SK-N-SH treated with all-trans-retinoic acid at 6 μM for 48 hours (cell line): ENCODE measurements around the gene PTPRD.
"Not testable (repeated sequence)": the region's sequence is repeated elsewhere in the genome, so short reads cannot be mapped to it uniquely, and the experiment has no call there.

ENCODE experiments used
- ATAC-seq: fragments of 200-7000 bp; cut with Tn5 transposase; 3 replicates; pipeline ENCODE4 v1.9.1; 2020; ENCODE audit warnings: mild to moderate bottlenecking, moderate library complexity
- ARNTL ChIP-seq: fragments of 450-650 bp; formaldehyde crosslinking; IDR thresholded peaks from 2 replicates; pipeline ENCODE4 v1.5.0; 2020; ENCODE audit warnings: low read depth, mild to moderate bottlenecking, moderate library complexity, borderline replicate concordance
- BACH2 ChIP-seq: fragments of 250-450 bp; sonication (Bioruptor Pico); IDR thresholded peaks from 2 replicates; pipeline ENCODE4 v1.9.0; 2021; ENCODE audit warnings: mild to moderate bottlenecking, borderline replicate concordance
- CREB5 ChIP-seq: fragments of 250-450 bp; sonication (Bioruptor Pico); IDR thresholded peaks from 2 replicates; pipeline ENCODE4 v1.5.1; 2020; ENCODE audit warnings: low read depth, mild to moderate bottlenecking, moderate library complexity
- CSDC2 ChIP-seq: fragments of 250-450 bp; sonication (Bioruptor Pico); IDR thresholded peaks from 2 replicates; pipeline ENCODE4 v1.5.0; 2020; ENCODE audit warnings: mild to moderate bottlenecking, moderate library complexity
- CSRNP3 ChIP-seq: fragments of 250-450 bp; sonication (Bioruptor Pico); IDR thresholded peaks from 2 replicates; pipeline ENCODE4 v1.5.1; 2021; ENCODE audit warnings: mild to moderate bottlenecking, moderate library complexity
- ESRRG ChIP-seq: fragments of 250-450 bp; sonication (Bioruptor Pico); IDR thresholded peaks from 2 replicates; pipeline ENCODE4 v1.6.1; 2021; ENCODE audit warnings: mild to moderate bottlenecking
- GLIS3 ChIP-seq: fragments of 250-450 bp; sonication (Bioruptor Pico); IDR thresholded peaks from 2 replicates; pipeline ENCODE4 v1.5.0; 2020; ENCODE audit warnings: mild to moderate bottlenecking, moderate library complexity
- ISL1 ChIP-seq: fragments of 250-450 bp; sonication (Bioruptor Pico); IDR thresholded peaks from 2 replicates; pipeline ENCODE4 v2.1.2; 2022; ENCODE audit warnings: mild to moderate bottlenecking, moderate library complexity
- OSR1 ChIP-seq: fragments of 250-450 bp; sonication (Bioruptor Pico); IDR thresholded peaks from 2 replicates; pipeline ENCODE4 v1.8.0; 2022; ENCODE audit warnings: moderate library complexity, mild to moderate bottlenecking, inconsistent platforms
- POU6F1 ChIP-seq: fragments of 250-450 bp; sonication (Bioruptor Pico); IDR thresholded peaks from 2 replicates; pipeline ENCODE4 v1.8.0; 2021; ENCODE audit warnings: low read depth, mild to moderate bottlenecking, moderate library complexity, borderline replicate concordance
- PPARA ChIP-seq: fragments of 250-450 bp; sonication (Bioruptor Pico); IDR thresholded peaks from 2 replicates; pipeline ENCODE4 v1.5.0; 2020; ENCODE audit warnings: mild to moderate bottlenecking, borderline replicate concordance
- RARB ChIP-seq: fragments of 250-450 bp; sonication (Bioruptor Pico); IDR thresholded peaks from 2 replicates; pipeline ENCODE4 v1.8.0; 2021; ENCODE audit warnings: mild to moderate bottlenecking, moderate library complexity
- SNAI2 ChIP-seq: fragments of 250-450 bp; sonication (Bioruptor Pico); IDR thresholded peaks from 2 replicates; pipeline ENCODE4 v1.5.0; 2020; ENCODE audit warnings: mild to moderate bottlenecking, moderate library complexity
- TCF4 ChIP-seq: fragments of 250-450 bp; sonication (Bioruptor Pico); IDR thresholded peaks from 2 replicates; pipeline ENCODE4 v1.8.0; 2021; ENCODE audit warnings: mild to moderate bottlenecking, moderate library complexity, borderline replicate concordance
- TOX ChIP-seq: fragments of 250-450 bp; sonication (Bioruptor Pico); IDR thresholded peaks from 2 replicates; pipeline ENCODE4 v1.8.0; 2021; ENCODE audit warnings: mild to moderate bottlenecking, moderate library complexity, borderline replicate concordance
- ZC3H10 ChIP-seq: fragments of 250-450 bp; sonication (Bioruptor Pico); IDR thresholded peaks from 2 replicates; pipeline ENCODE4 v1.5.1; 2021; ENCODE audit warnings: mild to moderate bottlenecking, moderate library complexity
- ZFP3 ChIP-seq: fragments of 250-450 bp; sonication (Bioruptor Pico); IDR thresholded peaks from 2 replicates; pipeline ENCODE4 v1.5.0; 2020; ENCODE audit warnings: mild to moderate bottlenecking, moderate library complexity
- ZFP30 ChIP-seq: fragments of 450-650 bp; formaldehyde crosslinking; IDR thresholded peaks from 2 replicates; pipeline ENCODE4 v1.5.0; 2022; ENCODE audit warnings: mild to moderate bottlenecking, moderate library complexity
- ZNF70 ChIP-seq: fragments of 450-650 bp; formaldehyde crosslinking; IDR thresholded peaks from 2 replicates; pipeline ENCODE4 v1.5.0; 2020; ENCODE audit warnings: mild to moderate bottlenecking, moderate library complexity
- ZNF8 ChIP-seq: fragments of 450-650 bp; formaldehyde crosslinking; IDR thresholded peaks from 2 replicates; pipeline ENCODE4 v1.5.0; 2020; ENCODE audit warnings: mild to moderate bottlenecking, moderate library complexity
- TF ChIP-seq, protein P1 (sequence below): fragments of 250-450 bp; sonication (Bioruptor Pico); IDR thresholded peaks from 2 replicates; pipeline ENCODE4 v1.8.0; 2020; ENCODE audit warnings: mild to moderate bottlenecking, moderate library complexity, borderline replicate concordance
- TF ChIP-seq, protein P2 (sequence below): fragments of 250-450 bp; sonication (Bioruptor Pico); IDR thresholded peaks from 2 replicates; pipeline ENCODE4 v1.5.0; 2020; ENCODE audit warnings: mild to moderate bottlenecking, moderate library complexity

Gene PTPRD

DNA sequence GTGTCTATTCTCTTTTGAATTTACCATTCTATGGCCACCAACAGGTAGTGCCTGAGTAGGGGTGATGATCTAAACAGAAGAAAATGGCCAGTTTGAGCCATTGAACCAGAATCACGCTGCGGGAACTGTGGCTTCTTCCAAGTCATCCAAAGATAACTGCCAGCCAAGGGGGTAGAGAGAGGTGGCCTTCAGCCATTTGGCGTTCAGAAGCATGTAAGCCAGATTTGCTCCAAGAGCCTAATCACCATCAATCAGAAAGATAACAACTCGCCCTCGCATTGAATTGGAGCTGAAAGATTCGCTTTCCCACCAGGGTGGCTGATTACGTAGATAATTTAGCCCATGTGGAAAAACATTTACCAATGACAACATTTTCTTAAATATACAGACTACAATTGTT is 1510.5 kb downstream of the PTPRD start:
- no peak for TF ChIP-seq ESRRG (CRISPR knock-in tag)
- TF ChIP-seq ZFP3 (CRISPR knock-in tag) = no peak
- no peak for ATAC-seq

GRCh38 chr9:9100070-9100469 is 1512.7 kb downstream of the PTPRD start:
- ATAC-seq = no peak
- TF ChIP-seq, protein P1, sequence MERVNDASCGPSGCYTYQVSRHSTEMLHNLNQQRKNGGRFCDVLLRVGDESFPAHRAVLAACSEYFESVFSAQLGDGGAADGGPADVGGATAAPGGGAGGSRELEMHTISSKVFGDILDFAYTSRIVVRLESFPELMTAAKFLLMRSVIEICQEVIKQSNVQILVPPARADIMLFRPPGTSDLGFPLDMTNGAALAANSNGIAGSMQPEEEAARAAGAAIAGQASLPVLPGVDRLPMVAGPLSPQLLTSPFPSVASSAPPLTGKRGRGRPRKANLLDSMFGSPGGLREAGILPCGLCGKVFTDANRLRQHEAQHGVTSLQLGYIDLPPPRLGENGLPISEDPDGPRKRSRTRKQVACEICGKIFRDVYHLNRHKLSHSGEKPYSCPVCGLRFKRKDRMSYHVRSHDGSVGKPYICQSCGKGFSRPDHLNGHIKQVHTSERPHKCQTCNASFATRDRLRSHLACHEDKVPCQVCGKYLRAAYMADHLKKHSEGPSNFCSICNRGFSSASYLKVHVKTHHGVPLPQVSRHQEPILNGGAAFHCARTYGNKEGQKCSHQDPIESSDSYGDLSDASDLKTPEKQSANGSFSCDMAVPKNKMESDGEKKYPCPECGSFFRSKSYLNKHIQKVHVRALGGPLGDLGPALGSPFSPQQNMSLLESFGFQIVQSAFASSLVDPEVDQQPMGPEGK (CRISPR knock-in tag) = no peak
- no peak for TF ChIP-seq ESRRG (CRISPR knock-in tag)
- no peak for TF ChIP-seq BACH2 (CRISPR knock-in tag)
- TF ChIP-seq POU6F1 = no peak
- no peak for TF ChIP-seq GLIS3
- no peak for TF ChIP-seq CSDC2 (CRISPR knock-in tag)
- no peak for TF ChIP-seq ZFP3 (CRISPR knock-in tag)
- TF ChIP-seq, protein P2, sequence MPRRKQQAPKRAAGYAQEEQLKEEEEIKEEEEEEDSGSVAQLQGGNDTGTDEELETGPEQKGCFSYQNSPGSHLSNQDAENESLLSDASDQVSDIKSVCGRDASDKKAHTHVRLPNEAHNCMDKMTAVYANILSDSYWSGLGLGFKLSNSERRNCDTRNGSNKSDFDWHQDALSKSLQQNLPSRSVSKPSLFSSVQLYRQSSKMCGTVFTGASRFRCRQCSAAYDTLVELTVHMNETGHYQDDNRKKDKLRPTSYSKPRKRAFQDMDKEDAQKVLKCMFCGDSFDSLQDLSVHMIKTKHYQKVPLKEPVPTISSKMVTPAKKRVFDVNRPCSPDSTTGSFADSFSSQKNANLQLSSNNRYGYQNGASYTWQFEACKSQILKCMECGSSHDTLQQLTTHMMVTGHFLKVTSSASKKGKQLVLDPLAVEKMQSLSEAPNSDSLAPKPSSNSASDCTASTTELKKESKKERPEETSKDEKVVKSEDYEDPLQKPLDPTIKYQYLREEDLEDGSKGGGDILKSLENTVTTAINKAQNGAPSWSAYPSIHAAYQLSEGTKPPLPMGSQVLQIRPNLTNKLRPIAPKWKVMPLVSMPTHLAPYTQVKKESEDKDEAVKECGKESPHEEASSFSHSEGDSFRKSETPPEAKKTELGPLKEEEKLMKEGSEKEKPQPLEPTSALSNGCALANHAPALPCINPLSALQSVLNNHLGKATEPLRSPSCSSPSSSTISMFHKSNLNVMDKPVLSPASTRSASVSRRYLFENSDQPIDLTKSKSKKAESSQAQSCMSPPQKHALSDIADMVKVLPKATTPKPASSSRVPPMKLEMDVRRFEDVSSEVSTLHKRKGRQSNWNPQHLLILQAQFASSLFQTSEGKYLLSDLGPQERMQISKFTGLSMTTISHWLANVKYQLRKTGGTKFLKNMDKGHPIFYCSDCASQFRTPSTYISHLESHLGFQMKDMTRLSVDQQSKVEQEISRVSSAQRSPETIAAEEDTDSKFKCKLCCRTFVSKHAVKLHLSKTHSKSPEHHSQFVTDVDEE (CRISPR knock-in tag) = no peak
- TF ChIP-seq TCF4 = no peak
- no peak for TF ChIP-seq ARNTL (CRISPR knock-in tag)
- no peak for TF ChIP-seq SNAI2 (CRISPR knock-in tag)
- no peak for TF ChIP-seq RARB
- no peak for TF ChIP-seq ZNF8 (CRISPR knock-in tag)
- no peak for TF ChIP-seq ZNF70 (CRISPR knock-in tag)
- TF ChIP-seq PPARA (CRISPR knock-in tag) = no peak

DNA sequence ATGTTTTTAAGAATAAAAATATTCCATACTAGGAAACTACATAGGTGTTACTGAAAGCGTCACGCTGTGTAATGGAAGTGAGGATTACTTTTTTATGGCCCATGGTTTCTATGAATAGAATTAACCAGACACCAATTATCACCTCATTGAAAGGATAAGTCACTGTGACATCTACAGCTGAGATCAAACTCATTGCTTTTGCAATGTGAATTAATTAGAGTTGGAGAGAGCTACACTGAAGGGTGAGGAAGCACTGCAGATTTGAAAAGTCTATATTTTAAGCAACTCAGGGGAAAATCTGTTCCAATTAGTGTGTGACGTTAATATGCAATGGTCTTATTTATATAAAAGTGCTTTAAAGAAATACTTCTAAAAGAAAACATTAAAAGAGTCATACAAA is 1513.2 kb downstream of the PTPRD start:
- TF ChIP-seq ZNF70 (CRISPR knock-in tag) = no peak
- TF ChIP-seq GLIS3 = no peak
- TF ChIP-seq ZC3H10 = no peak
- TF ChIP-seq ZFP30 (CRISPR knock-in tag) = no peak
- no peak for TF ChIP-seq BACH2 (CRISPR knock-in tag)
- ATAC-seq = no peak

GRCh38 chr9:9097254-9097653 is 1515.5 kb downstream of the PTPRD start:
- not testable (repeated sequence) for ATAC-seq

DNA sequence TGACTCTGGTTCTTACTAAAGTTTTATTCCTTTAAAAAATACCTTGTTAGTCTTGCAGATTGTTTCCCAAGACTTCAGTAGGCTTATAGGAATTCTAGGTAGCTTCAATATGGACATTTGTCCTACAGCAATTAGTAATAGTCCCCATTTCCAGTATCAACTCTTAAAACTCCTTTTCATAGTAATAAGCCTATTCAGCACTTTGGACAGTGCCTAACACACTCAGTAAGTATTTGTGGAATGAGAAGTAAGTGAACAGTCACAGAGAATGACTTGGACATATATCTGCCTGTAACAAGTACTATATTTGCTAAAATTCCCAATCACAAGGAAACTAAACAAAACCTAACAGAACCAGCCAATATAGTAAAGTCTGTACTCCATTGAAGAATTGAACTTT is 1521.4 kb downstream of the PTPRD start:
- TF ChIP-seq CSRNP3 (CRISPR knock-in tag) = no peak
- TF ChIP-seq GLIS3 = no peak
- no peak for TF ChIP-seq TOX
- TF ChIP-seq ZNF70 (CRISPR knock-in tag) = no peak
- no peak for TF ChIP-seq RARB
- TF ChIP-seq ISL1 (CRISPR knock-in tag) = no peak
- no peak for TF ChIP-seq SNAI2 (CRISPR knock-in tag)
- no peak for TF ChIP-seq OSR1
- no peak for TF ChIP-seq ZNF8 (CRISPR knock-in tag)
- no peak for TF ChIP-seq BACH2 (CRISPR knock-in tag)
- TF ChIP-seq ESRRG (CRISPR knock-in tag) = no peak
- TF ChIP-seq PPARA (CRISPR knock-in tag) = no peak
- TF ChIP-seq CREB5 (CRISPR knock-in tag) = no peak
- no peak for ATAC-seq
